ENCODE measurements around the gene SLC22A23. TPM values are rescaled to one million over a fixed set of nuclear protein-coding genes. Genes with fewer than 3 reads are reported as not detected.

The SLC22A23 gene
- total RNA-seq, 1 experiment from 2014 or later, result 6.8 TPM

GRCh38 chr6:3323696-3324261 lies 133.1 kb downstream of the SLC22A23 start:
- H4K5ac ChIP-seq (ENCODE audit: insufficient read length, low read depth, low read length), result no peak overlapping the region
- Mint-ChIP-seq H3K4me3 (no peak overlapping the region), H3K27me3 (ENCODE audit: low read depth) (no peaks in the 10 kb centered on the region), H3K36me3 (ENCODE audit: insufficient read depth in 1 of 3, low read depth in 3 of 3) (peaks cover 0 to 13% (median 0%) of the 10 kb centered on the region in 3 experiments; a peak in 2 of 7 replicates), H3K9me3 (no peaks in the 10 kb centered on the region), H3K27ac (no peak overlapping the region; a peak in 1 of 7 replicates), H3K4me1 (peaks cover 19 to 23% of the 10 kb centered on the region in 2 experiments)
- no peak overlapping the region for H2BK20ac ChIP-seq (ENCODE audit: low read depth, low read length, poor library complexity, severe bottlenecking)
- H3K4me1 ChIP-seq (ENCODE audit: insufficient read depth, low read length), result peaks cover 8% of the 10 kb centered on the region; the same call in 1 of the 2 replicates
- H3K27ac ChIP-seq (ENCODE audit: insufficient read length, low read depth, low read length), result no peak overlapping the region
- no peak overlapping the region for H3K4me2 ChIP-seq (ENCODE audit: insufficient read depth, insufficient read length, low read length)
- no peak overlapping the region for H4K91ac ChIP-seq (ENCODE audit: insufficient read length, low read depth, low read length)
- no peaks in the 10 kb centered on the region for H4K20me1 ChIP-seq (ENCODE audit: control insufficient read depth, insufficient read depth, insufficient read length)
- H3K23me2 ChIP-seq (ENCODE audit: insufficient read length, low read depth, low read length, poor library complexity, severe bottlenecking), result no peaks in the 10 kb centered on the region
- H3K23ac ChIP-seq (ENCODE audit: insufficient read length, low read depth, low read length), result no peak overlapping the region
- no peak for TF ChIP-seq CTCF (conservative IDR thresholded peaks at IDR 0.05)
- H3K79me2 ChIP-seq (ENCODE audit: insufficient read depth, low read length), result no peaks in the 10 kb centered on the region; the same call in none of the 2 replicates
- no peak overlapping the region for H3K4ac ChIP-seq (ENCODE audit: low read depth, low read length)
- H3T11ph ChIP-seq (ENCODE audit: low read length), result no peak overlapping the region
- no peaks in the 10 kb centered on the region for H3K9me3 ChIP-seq (ENCODE audit: control insufficient read depth, low read depth, low read length)
- H3K14ac ChIP-seq (ENCODE audit: insufficient read depth, low read length), result no peak overlapping the region
- no peaks in the 10 kb centered on the region for H3K27me3 ChIP-seq (ENCODE audit: insufficient read depth, low read length)
- no peaks in the 10 kb centered on the region for H3K79me1 ChIP-seq (ENCODE audit: insufficient read depth, low read depth, low read length, poor library complexity, severe bottlenecking)
- H3K9ac ChIP-seq (ENCODE audit: extremely low read depth, insufficient read length, low read length), result no peak overlapping the region
- no peak overlapping the region for H3K18ac ChIP-seq (ENCODE audit: insufficient read length, low read depth, low read length)
- H2AFZ ChIP-seq (ENCODE audit: low read length), result no peak overlapping the region
- WGBS (ENCODE audit: extremely low coverage, insufficient read length, low lambda C conversion rate), result no CpG with 5 or more reads among the region's 21 CpGs
- no peak overlapping the region for H2BK5ac ChIP-seq (ENCODE audit: insufficient read length, low read length)
- H2AK5ac ChIP-seq (ENCODE audit: insufficient read length, low read length), result no peak overlapping the region
- DNase-seq, result no peak
- no peak overlapping the region for H3K56ac ChIP-seq (ENCODE audit: insufficient read length, low read depth, low read length)
- H2BK12ac ChIP-seq (ENCODE audit: insufficient read length, low read depth, low read length), result no peak overlapping the region
- no peak overlapping the region for H2BK15ac ChIP-seq (ENCODE audit: low read depth, low read length)
- H2BK120ac ChIP-seq (ENCODE audit: low read depth, low read length, poor library complexity, severe bottlenecking), result no peak overlapping the region
- H4K8ac ChIP-seq (replicated peaks; ENCODE audit: insufficient read length, low read depth, low read length), result no peak overlapping the region
